Liver (tissue), 9 donors: ENCODE data around the gene SERPIND1. TPM values are rescaled to one million over a fixed set of nuclear protein-coding genes. Genes with fewer than 3 reads are reported as not detected.

Experiments used
- DNase-seq: peaks from one replicate; pipeline ENCODE4 v3.0.0-alpha.2; 2017; ENCODE audit warnings: low spot score
- H3K27ac ChIP-seq, 2 donors: one replicate each; pipeline ENCODE4 v1.7.0; 2013; ENCODE audit warnings: inconsistent platforms in 2 of 2, low read length in 2 of 2, control low read depth in 1 of 2, low read depth in 1 of 2, mild to moderate bottlenecking in 1 of 2
- H3K27me3 ChIP-seq, 4 donors: one replicate each; pipeline versions ENCODE4 v1.6.1 to v1.7.0; 2013; ENCODE audit warnings: low read length in 3 of 4, inconsistent platforms in 1 of 4, mild to moderate bottlenecking in 1 of 4, moderate library complexity in 1 of 4; ENCODE audit not compliant: control insufficient read depth in 4 of 4, insufficient read depth in 4 of 4
- H3K36me3 ChIP-seq, 4 donors: one replicate each; pipeline versions ENCODE4 v1.6.1 to v1.7.0; 2013; ENCODE audit warnings: low read length in 3 of 4, mild to moderate bottlenecking in 3 of 4, low read depth in 1 of 4, moderate library complexity in 1 of 4; ENCODE audit not compliant: control insufficient read depth in 4 of 4, insufficient read depth in 3 of 4
- H3K4me1 ChIP-seq, 4 donors: one replicate each; pipeline versions ENCODE4 v1.6.1 to v1.7.0; 2013; ENCODE audit warnings: low read length in 3 of 4, mild to moderate bottlenecking in 3 of 4, moderate library complexity in 1 of 4; ENCODE audit not compliant: control insufficient read depth in 4 of 4, insufficient read depth in 4 of 4
- H3K4me3 ChIP-seq, 3 donors: one replicate each; pipeline versions ENCODE4 v1.6.1 to v1.7.0; 2013; ENCODE audit warnings: low read length in 3 of 3, control low read depth in 1 of 3, low read depth in 1 of 3, mild to moderate bottlenecking in 1 of 3
- H3K9ac ChIP-seq, 2 donors: one replicate each; pipeline ENCODE4 v1.7.0; 2013; ENCODE audit warnings: low read length in 2 of 2, mild to moderate bottlenecking in 2 of 2, moderate library complexity in 2 of 2, control low read depth in 1 of 2, low read depth in 1 of 2
- H3K9me3 ChIP-seq, 4 donors: one replicate each; pipeline versions ENCODE4 v1.6.1 to v1.7.0; 2013; ENCODE audit warnings: low read length in 3 of 4; ENCODE audit not compliant: control insufficient read depth in 4 of 4
- ATF3 ChIP-seq: IDR thresholded peaks from 2 replicates; pipeline ENCODE4 v1.6.1; 2016; ENCODE audit warnings: antibody characterized with exemption
- CTCF ChIP-seq: fragments of 150-350 bp; IDR thresholded peaks from 2 replicates; pipeline ENCODE4 v1.5.1; 2017; ENCODE audit warnings: improper control_type of control experiment, low read depth, low read length; ENCODE audit not compliant: missing input control
- EGR1 ChIP-seq, 2 donors: IDR thresholded peaks; 2 replicates each; pipeline ENCODE4 v1.6.1; 2016 to 2018; ENCODE audit warnings: antibody characterized with exemption in 2 of 2, low read depth in 2 of 2
- FOXA1 ChIP-seq: IDR thresholded peaks from 2 replicates; pipeline ENCODE4 v1.6.1; 2016; ENCODE audit warnings: antibody characterized with exemption
- FOXA2 ChIP-seq: IDR thresholded peaks from 2 replicates; pipeline ENCODE4 v1.6.1; 2016; ENCODE audit warnings: antibody characterized with exemption
- GABPA ChIP-seq, 2 donors: IDR thresholded peaks in 1 of 2; conservative IDR thresholded peaks in 1 of 2; 2 replicates each; pipeline ENCODE4 v1.6.1; 2016; ENCODE audit warnings: antibody characterized with exemption in 2 of 2, mild to moderate bottlenecking in 1 of 2, moderate library complexity in 1 of 2
- HNF4A ChIP-seq, 2 donors: conservative IDR thresholded peaks; 2 replicates each; pipeline ENCODE4 v1.6.1; 2016; ENCODE audit warnings: antibody characterized with exemption in 2 of 2, mild to moderate bottlenecking in 2 of 2
- HNF4G ChIP-seq: IDR thresholded peaks from 2 replicates; pipeline ENCODE4 v1.6.1; 2016; ENCODE audit warnings: antibody characterized with exemption
- JUND ChIP-seq, 2 donors: IDR thresholded peaks; 2 replicates each; pipeline ENCODE4 v1.6.1; 2016; ENCODE audit warnings: antibody characterized with exemption in 2 of 2
- MAX ChIP-seq: IDR thresholded peaks from 2 replicates; pipeline ENCODE4 v1.6.1; 2016; ENCODE audit warnings: antibody characterized with exemption
- NR2F2 ChIP-seq: IDR thresholded peaks from 2 replicates; pipeline ENCODE4 v1.6.1; 2016; ENCODE audit warnings: antibody characterized with exemption
- RAD21 ChIP-seq, 2 donors: IDR thresholded peaks; 2 replicates each; pipeline ENCODE4 v1.6.1; 2016; ENCODE audit warnings: antibody characterized with exemption in 2 of 2, mild to moderate bottlenecking in 2 of 2
- REST ChIP-seq: IDR thresholded peaks from 2 replicates; pipeline ENCODE4 v1.6.1; 2016; ENCODE audit warnings: antibody characterized with exemption, mild to moderate bottlenecking
- RXRA ChIP-seq, 2 donors: IDR thresholded peaks; 2 replicates each; pipeline ENCODE4 v1.6.1; 2017 to 2018; ENCODE audit warnings: antibody characterized with exemption in 2 of 2, mild to moderate bottlenecking in 1 of 2
- SP1 ChIP-seq: IDR thresholded peaks from 2 replicates; pipeline ENCODE4 v1.6.1; 2018; ENCODE audit warnings: antibody characterized with exemption, mild to moderate bottlenecking
- YY1 ChIP-seq: IDR thresholded peaks from 2 replicates; pipeline ENCODE4 v1.6.1; 2016; ENCODE audit warnings: antibody characterized with exemption, mild to moderate bottlenecking
- ZBTB33 ChIP-seq: IDR thresholded peaks from 2 replicates; pipeline ENCODE4 v1.6.1; 2016; ENCODE audit warnings: antibody characterized with exemption
- WGBS: extraction: QIAGEN DNeasy Blood & Tissue Kit; methylation state at CpG from one replicate; pipeline ENCODE4 v1.1.7; 2013; 5-methylcytosine and 5-hydroxymethylcytosine counted together
- polyA plus RNA-seq, 2 donors: library from polyadenylated mRNA; stranded (reverse) in 1 of 2; unstranded in 1 of 2; fragments of 200-250 nt in 1 of 2; fragments of >200 nt in 1 of 2; fragmentation: Nextera tagmentation in 1 of 2; extraction: Ambion mirVana in 1 of 2; gene quantifications; one replicate each; pipeline versions ENCODE4 v1.2.1 to v1.2.3, GENCODE V29; 2013 to 2015
- total RNA-seq, 2 donors: library from RNA; depleted of rRNA; stranded (reverse); fragments of >200 nt; gene quantifications; one replicate each; pipeline ENCODE4 v1.2.3, GENCODE V29; 2014
- donor health status: healthy.
- donor health status: healthy.
- donor health status: healthy.
- donor health status: healthy.
- donor health status: healthy.

Gene SERPIND1
- total and polyA plus RNA-seq, 4 donors: 117 to 176 (median 170) TPM

- Histone ChIP-seq H3K4me1 (no peaks in the 10 kb centered on the region), H3K9me3 (no peaks in the 10 kb centered on the region), H3K27ac (no peak overlapping the region), H3K4me3 (no peak overlapping the region), H3K9ac (no peak overlapping the region), H3K27me3 (no peaks in the 10 kb centered on the region), H3K36me3 (peaks cover 11 to 64% (median 41%) of the 10 kb centered on the region in 4 donors)
- TF ChIP-seq RAD21 (IDR thresholded peaks at IDR 0.05): no peak
- TF ChIP-seq REST: no peak
- no peak for TF ChIP-seq JUND (IDR thresholded peaks at IDR 0.05)
- no peak for TF ChIP-seq SP1
- TF ChIP-seq YY1: no peak
- no peak for TF ChIP-seq MAX
- no peak for TF ChIP-seq NR2F2
- TF ChIP-seq FOXA2: no peak
- TF ChIP-seq ZBTB33: no peak
- TF ChIP-seq GABPA (IDR thresholded peaks at IDR 0.05 in 1 of 2, conservative IDR thresholded peaks at IDR 0.05 in 1 of 2): no peak
- TF ChIP-seq CTCF: no peak
- no peak for TF ChIP-seq HNF4A (conservative IDR thresholded peaks at IDR 0.05)
- TF ChIP-seq RXRA (IDR thresholded peaks at IDR 0.05): no peak
- no peak for TF ChIP-seq HNF4G
- no peak for TF ChIP-seq ATF3
- no peak for TF ChIP-seq FOXA1
- TF ChIP-seq EGR1 (IDR thresholded peaks at IDR 0.05; ENCODE audit: low read depth in 2 of 2): no peak
- WGBS: 90% methylated on average over 9 of the region's 9 CpGs
- DNase-seq: no peak
These were observed 36.7 kb downstream of the SERPIND1 start for GRCh38 chr22:20810645-20811044.

- H3K27me3 ChIP-seq: no peaks in the 10 kb centered on the region
- H3K36me3 ChIP-seq: peaks cover 13 to 61% (median 38%) of the 10 kb centered on the region in 4 donors
- no peak overlapping the region for H3K27ac ChIP-seq
- H3K9me3 ChIP-seq: no peaks in the 10 kb centered on the region
- DNase-seq: no peak
- H3K4me3 ChIP-seq: no peak overlapping the region
- TF ChIP-seq CTCF: no peak
- no peak overlapping the region for H3K9ac ChIP-seq
- no peaks in the 10 kb centered on the region for H3K4me1 ChIP-seq
- 96% methylated on average over 1 of the region's 1 CpG for WGBS
These were observed 37.3 kb downstream of the SERPIND1 start for GRCh38 chr22:20811171-20811570.
